Fibroblast of skin of left quadriceps (primary cell): Measurements from ENCODE around the gene POLR2J2.
"Not testable (repeated sequence)": the region's sequence is repeated elsewhere in the genome, so short reads cannot be mapped to it uniquely, and the experiment has no call there.

ENCODE experiments used
- DNase-seq, 2 experiments: peaks; one replicate each; pipeline ENCODE4 v3.0.0-alpha.2; 2013; ENCODE audit warnings: low read depth in 2 of 2

The POLR2J2 gene

GRCh38 chr7:102671956-102672307, 469 bp upstream of the POLR2J2 start:
- not testable (repeated sequence) for DNase-seq

DNA sequence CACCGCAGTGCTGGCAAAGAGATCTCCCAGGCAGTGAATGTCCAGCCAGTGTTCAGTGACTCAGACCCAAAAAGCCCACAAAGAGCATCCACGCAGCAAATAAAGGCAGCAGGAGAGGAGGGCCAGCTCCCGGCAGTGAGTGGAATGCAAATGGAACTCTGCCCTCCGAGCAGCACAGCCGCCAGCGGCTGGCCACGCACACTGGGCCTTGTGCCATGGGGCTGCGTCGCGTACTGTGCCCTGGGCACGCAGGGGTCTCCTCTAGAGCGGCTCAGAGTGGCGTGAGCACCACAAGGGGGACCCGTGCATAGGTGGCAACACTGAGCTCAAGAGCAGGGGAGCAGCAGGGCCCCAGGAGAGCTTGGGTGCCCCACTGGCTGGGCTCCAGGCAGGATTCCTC, 3.9 kb downstream of the POLR2J2 start:
- DNase-seq = not testable (repeated sequence)

- DNase-seq = not testable (repeated sequence)
Observed at GRCh38 chr7:102666850-102667249, 4.6 kb downstream of the POLR2J2 start.

GRCh38 chr7:102664765-102665164, 6.7 kb downstream of the POLR2J2 start:
- DNase-seq = not testable (repeated sequence)

- not testable (repeated sequence) for DNase-seq
Observed at GRCh38 chr7:102649924-102650323, 21.5 kb downstream of the POLR2J2 start, which contains the start of gene SPDYE2B. Gene SPDYE2B (plus strand): TSS chr7:102650319. CDS start chr7:102652349, 2,030 bp downstream.

DNA sequence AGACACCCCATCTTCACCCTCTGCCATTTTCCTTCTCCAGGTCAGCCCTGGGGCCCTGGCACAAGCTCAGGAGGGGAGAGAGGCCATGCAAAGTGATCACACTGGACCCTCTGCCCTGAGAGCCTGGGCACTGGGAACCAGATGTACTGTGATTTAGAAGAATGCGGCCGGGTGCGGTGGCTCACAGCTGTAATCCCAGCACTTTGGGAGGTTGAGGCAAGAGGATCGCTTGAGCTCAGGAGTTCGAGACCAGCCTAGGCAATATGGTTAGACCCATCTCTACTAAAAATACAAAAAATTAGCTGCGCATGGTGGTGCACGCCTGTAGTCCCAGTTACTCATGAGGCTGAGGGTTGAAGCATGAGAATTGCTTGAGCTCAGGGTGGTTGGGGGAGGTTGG, 23.6 kb downstream of the POLR2J2 start:
- not testable (repeated sequence) for DNase-seq

GRCh38 chr7:102643404-102643803, 28.1 kb downstream of the POLR2J2 start:
- not testable (repeated sequence) for DNase-seq

- DNase-seq = not testable (repeated sequence)
Observed at GRCh38 chr7:102642691-102643090, 28.8 kb downstream of the POLR2J2 start, which contains the start of gene UPK3BL1. Gene UPK3BL1 (minus strand): TSS chr7:102642791. CDS start chr7:102642741, 50 bp downstream.

GRCh38 chr7:102638848-102639247, 32.6 kb downstream of the POLR2J2 start:
- DNase-seq = not testable (repeated sequence)

DNA sequence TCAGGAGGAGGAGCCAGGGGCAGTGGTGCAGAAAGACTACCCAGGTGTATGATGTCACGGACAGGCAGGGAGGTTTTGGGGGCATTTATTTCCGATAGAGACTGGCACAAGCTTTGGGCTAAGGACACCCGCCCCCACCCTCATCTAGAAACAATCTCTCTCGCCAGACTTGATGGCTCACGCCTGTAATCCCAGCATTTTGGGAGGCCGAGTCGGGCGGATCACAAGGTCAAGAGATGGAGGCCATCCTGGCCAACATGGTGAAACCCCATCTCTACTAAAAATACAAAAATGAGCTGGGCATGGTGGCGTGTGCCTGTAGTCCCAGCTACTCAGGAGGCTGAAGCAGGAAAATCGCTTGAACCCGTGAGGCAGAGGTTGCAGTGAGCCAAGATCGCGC, 34.5 kb downstream of the POLR2J2 start:
- DNase-seq = not testable (repeated sequence)

DNA sequence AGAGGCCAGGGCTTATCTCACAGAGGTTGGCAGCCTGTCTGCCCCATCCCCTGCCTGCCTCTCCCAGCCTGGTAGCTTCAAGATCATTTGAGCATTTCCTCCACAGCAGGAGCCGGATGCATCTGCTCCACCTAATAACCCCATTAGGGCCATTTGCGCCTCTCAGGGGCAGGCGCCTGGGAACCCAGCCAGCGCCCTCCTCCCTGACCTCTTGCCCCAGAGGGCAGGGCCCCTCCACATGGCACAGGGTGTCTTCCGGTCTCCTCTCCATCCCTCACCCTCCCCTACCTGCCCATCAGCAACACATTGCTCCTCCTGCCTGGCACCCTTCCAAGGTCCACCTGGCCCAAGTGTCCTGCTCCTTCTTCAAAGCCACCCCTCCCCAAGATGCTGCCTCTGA, 36.1 kb downstream of the POLR2J2 start:
- DNase-seq = not testable (repeated sequence)

GRCh38 chr7:102634299-102634698, 37.2 kb downstream of the POLR2J2 start:
- DNase-seq = not testable (repeated sequence)

DNA sequence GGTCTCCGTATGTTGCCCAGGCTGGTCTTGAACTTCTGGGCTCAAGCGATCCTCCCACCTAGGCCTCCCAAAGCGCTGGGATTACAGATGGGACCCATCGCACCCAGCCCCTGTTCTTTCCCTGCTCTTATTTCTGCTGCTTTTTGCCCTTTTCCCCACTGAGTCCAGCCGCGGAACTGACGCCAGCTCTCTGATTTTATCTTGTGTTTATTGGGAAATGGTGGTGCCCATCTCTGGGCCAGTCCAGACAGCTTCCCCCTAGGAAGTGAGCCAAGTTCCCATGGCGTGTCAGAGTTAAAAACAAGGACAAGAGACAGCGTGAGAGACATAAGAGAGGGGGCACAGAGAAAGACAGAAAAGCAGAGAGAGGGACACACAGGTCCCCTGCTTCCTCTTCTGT, 40.8 kb downstream of the POLR2J2 start:
- DNase-seq = not testable (repeated sequence)

DNA sequence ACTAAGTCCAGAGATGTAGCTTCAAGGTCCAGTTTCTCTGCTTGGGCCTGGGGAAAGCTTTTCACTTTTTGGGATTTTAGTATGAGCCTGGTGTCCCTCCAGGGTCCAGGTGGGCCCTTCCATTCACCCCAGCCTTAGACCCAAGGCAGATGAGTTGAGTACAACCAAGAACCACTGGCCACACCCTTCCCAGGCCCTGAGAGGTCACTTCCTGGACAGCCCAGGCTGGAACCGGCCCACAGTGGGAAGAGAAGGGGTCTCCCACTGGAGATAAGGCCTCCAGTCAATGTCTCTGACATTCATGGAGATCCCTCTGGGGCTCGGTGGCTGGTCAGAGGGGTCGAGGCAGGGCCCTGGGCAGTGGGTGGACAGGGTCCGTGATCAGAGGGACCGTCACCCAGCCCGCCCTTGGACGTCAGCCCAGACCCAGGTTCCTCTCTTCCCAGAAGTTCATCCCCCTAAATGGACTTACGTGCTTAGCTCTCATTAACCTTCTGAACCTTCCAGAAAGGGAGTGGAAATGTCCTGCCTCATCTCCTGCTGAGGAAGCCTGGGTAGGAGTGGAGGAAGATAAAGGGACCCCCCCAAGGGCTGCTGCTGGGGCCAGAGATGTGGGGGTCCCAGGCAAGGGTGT, 44.1 kb downstream of the POLR2J2 start:
- not testable (repeated sequence) for DNase-seq

DNA sequence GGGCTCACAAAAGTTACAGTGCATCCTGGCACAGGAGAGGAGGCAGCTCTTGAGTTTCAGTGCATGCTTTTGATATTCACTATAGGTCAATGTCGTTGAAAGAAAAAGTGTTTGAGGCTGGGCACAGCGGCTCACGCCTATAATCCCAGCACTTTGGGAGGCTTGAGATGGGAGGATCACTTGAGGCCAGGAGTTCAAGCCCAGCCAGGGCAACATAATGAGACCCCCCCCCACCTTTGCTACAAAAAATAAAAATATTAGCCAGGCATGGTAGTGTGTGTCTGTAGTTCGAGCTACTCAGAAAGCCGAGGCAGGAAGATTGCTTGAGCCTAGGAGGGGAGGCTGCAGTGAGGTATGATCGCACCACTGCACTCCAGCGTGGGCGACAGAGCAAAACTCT, 53.3 kb downstream of the POLR2J2 start:
- DNase-seq = not testable (repeated sequence)

DNA sequence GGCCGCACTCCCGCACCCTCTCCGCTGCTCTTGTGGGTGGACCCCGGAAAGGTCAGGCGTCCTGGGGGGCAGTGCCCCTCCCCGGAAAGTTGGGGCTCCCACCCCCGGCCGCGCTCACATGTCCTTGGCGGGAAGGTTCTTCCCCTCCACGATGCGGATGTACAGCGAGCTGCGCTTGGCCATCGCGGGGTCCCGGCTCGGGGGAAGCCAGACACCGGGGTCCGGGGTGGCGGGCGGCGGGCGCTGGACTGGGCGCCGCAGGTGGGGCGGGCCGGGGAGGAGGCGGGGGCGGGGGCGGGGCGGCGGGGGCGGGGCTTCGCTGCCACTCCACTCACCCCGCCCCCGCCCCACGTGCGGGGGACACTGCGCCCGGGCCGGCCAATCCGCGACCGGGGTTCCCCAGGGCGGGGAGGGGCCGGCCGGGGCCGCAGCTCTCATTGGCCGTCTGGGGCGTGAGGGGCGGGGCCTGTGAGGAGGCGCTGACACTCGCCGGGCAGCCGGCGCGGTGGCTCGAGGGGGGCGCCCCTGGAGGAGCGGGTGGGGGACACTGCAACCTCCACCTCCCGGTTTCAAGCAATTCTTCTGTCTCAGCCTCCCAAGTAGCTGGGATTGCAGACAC, 54.8 kb downstream of the POLR2J2 start, which contains the start of gene RASA4:
TSS of gene RASA4 (minus strand) at position 250 of the 619 bp plus-strand sequence. CDS start at position 183, 67 bp downstream.
- not testable (repeated sequence) for DNase-seq
